Subcutaneous abdominal adipose tissue (tissue), 5 donors: ENCODE data around the gene NEB.

ENCODE experiments used
- H3K27ac ChIP-seq: one replicate; pipeline ENCODE4 v1.7.0; 2013; ENCODE audit warnings: low read depth, mild to moderate bottlenecking, inconsistent platforms, low read length, moderate library complexity
- H3K27me3 ChIP-seq, 5 donors: one replicate each; pipeline ENCODE4 v1.7.0; 2013; ENCODE audit warnings: low read length in 5 of 5, inconsistent platforms in 1 of 5; ENCODE audit not compliant: control insufficient read depth in 5 of 5, insufficient read depth in 4 of 5
- H3K36me3 ChIP-seq, 5 donors: one replicate each; pipeline ENCODE4 v1.7.0; 2013; ENCODE audit warnings: low read length in 5 of 5; ENCODE audit not compliant: control insufficient read depth in 5 of 5, insufficient read depth in 5 of 5
- H3K4me1 ChIP-seq, 5 donors: one replicate each; pipeline ENCODE4 v1.7.0; 2013; ENCODE audit warnings: low read length in 5 of 5, mild to moderate bottlenecking in 3 of 5, moderate library complexity in 1 of 5; ENCODE audit not compliant: control insufficient read depth in 5 of 5, insufficient read depth in 5 of 5
- H3K4me3 ChIP-seq, 5 donors: one replicate each; pipeline ENCODE4 v1.7.0; 2013; ENCODE audit warnings: low read length in 5 of 5, low read depth in 1 of 5
- H3K9ac ChIP-seq, 5 donors: one replicate each; pipeline ENCODE4 v1.7.0; 2013; ENCODE audit warnings: low read length in 5 of 5, mild to moderate bottlenecking in 4 of 5, moderate library complexity in 3 of 5
- H3K9me3 ChIP-seq, 5 donors: one replicate each; pipeline ENCODE4 v1.7.0; 2013; ENCODE audit warnings: low read length in 5 of 5; ENCODE audit not compliant: control insufficient read depth in 5 of 5
- donor health status: healthy.
- donor health status: healthy.
- donor health status: healthy.
- donor health status: healthy.
- donor health status: healthy.

NEB gene

DNA sequence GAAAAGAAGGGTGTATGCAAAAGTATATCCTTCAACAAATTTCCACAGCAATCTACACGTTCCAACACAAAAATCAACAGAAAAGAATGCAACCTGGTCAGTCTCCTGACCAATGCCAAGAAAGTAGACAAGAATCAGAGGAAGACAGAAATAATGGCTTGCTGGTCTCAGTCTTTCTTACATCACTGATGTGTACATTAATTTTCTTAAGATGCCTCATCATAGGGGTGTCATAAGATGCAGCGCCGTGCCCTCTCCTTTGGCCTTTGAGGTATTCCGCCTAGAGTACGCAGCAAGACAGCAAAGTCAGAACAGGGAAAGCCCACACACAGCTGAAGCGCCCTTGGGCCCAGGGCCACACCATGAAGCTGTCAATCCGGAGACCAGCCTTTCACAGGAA is 211.7 kb downstream of the NEB start:
- Histone ChIP-seq H3K9ac (no peak overlapping the region), H3K9me3 (no peaks in the 10 kb centered on the region), H3K4me1 (no peaks in the 10 kb centered on the region), H3K4me3 (no peak overlapping the region), H3K27me3 (no peaks in the 10 kb centered on the region), H3K36me3 (no peaks in the 10 kb centered on the region), H3K27ac (no peak overlapping the region)

DNA sequence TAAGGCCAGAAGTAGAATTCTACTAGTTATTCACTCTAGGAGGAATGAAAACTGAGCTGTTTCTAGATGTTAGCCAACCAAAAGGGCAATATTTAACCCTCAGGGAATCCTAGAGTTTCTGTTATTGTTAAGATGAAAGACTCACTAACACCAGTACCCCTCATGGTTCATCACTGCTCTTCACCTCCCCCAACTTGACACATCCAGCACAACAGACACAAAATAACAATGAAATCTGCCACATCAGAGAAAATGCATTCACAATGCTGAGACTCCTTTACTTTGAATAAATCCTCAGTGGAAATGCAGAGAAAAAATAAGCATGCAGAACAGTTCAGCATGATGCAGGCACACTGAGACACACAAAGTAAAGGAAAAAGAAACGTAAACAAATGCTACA is 213.3 kb downstream of the NEB start:
- Histone ChIP-seq H3K27ac (no peak overlapping the region), H3K27me3 (no peaks in the 10 kb centered on the region), H3K9ac (no peak overlapping the region), H3K4me3 (no peak overlapping the region), H3K9me3 (no peaks in the 10 kb centered on the region), H3K4me1 (no peaks in the 10 kb centered on the region), H3K36me3 (no peaks in the 10 kb centered on the region)

DNA sequence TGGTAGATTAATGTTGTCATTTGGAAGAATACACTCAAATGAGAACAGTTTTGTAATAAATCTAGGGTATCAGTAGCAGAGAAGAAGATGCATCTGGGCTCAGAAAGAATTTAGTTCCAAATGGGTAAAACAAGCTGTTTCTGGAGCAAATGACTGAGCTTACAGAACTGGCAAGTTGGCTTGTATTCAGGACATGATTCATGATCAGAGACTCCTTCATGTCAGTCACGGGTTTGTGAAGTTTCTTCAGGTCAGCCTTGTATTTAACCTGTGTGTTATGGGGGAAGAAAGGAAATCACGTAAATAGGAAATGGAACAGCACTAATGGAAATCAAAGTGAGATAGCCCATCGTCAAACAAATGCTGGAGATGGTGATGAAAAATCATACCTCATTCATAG is 215.5 kb downstream of the NEB start:
- no peak overlapping the region for H3K4me3 ChIP-seq
- H3K9me3 ChIP-seq: no peaks in the 10 kb centered on the region
- H3K27ac ChIP-seq: no peak overlapping the region
- no peaks in the 10 kb centered on the region for H3K36me3 ChIP-seq
- no peaks in the 10 kb centered on the region for H3K4me1 ChIP-seq
- H3K27me3 ChIP-seq: no peaks in the 10 kb centered on the region
- no peak overlapping the region for H3K9ac ChIP-seq

DNA sequence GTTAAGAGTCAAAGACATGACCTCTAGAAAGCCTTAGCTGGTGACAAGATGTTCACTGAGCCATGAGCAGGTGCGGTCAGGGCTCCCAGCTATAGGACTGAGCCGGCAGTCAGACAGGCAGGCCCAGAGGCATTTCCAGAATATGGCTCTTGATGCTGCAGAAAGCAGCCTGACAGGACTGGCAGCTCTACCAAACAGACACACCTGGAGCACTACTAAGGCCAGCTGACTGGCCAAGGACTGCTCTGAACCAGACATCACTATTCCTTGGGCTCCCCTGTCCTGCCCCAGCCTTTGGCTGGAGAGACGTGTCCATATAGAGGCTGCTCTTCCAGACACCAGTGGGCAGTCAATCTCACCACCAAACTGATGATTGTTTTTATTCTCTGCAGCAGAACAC is 225.8 kb downstream of the NEB start:
- Histone ChIP-seq H3K9me3 (no peaks in the 10 kb centered on the region), H3K9ac (no peak overlapping the region), H3K27me3 (no peaks in the 10 kb centered on the region), H3K4me1 (no peaks in the 10 kb centered on the region), H3K4me3 (no peak overlapping the region), H3K36me3 (peaks cover 0 to 9% (median 0%) of the 10 kb centered on the region in 5 donors), H3K27ac (no peak overlapping the region)

DNA sequence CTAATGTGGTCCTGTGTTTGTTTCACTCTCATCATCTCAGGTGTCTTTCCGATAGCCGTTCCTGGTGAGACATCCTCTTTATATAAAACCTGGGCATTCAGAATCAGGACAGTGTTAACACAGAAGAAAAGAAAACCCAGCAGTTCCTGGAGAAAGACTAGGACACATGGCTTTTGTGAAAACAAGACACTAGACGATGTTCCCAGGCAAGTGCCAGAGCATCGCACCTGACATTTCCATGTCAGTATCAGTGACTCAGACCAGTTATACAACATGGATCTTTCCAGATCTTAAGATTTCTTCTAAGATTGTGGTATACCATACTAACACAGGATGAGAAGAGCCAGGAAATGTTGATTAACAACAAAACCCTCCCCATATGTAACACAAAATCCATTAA is 228.1 kb downstream of the NEB start:
- Histone ChIP-seq H3K27me3 (no peaks in the 10 kb centered on the region), H3K9me3 (no peaks in the 10 kb centered on the region), H3K9ac (no peak overlapping the region), H3K4me3 (no peak overlapping the region), H3K36me3 (peaks cover 0 to 9% (median 0%) of the 10 kb centered on the region in 5 donors), H3K27ac (no peak overlapping the region), H3K4me1 (no peaks in the 10 kb centered on the region)

DNA sequence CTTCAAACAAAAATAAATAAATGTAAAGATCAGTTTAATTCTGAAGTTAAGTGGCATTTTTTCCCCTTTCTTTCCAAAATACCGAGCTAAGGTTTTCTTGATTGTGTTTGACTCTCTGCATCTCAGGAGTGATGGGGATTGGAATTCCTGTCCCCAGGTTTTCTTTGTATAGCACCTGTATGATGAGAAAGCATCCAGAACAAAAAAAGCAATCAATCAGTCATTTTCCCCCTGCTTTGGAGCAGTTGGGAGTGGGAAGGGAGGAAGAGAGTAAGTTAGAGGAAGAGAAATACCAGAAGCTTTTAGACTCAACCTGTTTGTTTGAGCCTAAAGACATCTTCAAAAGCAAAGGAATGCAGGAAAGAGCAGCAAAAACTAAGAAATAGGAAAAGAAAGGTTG is 236.1 kb downstream of the NEB start:
- H3K9me3 ChIP-seq: no peaks in the 10 kb centered on the region
- no peak overlapping the region for H3K4me3 ChIP-seq
- no peaks in the 10 kb centered on the region for H3K36me3 ChIP-seq
- no peak overlapping the region for H3K9ac ChIP-seq
- no peaks in the 10 kb centered on the region for H3K4me1 ChIP-seq
- no peak overlapping the region for H3K27ac ChIP-seq
- H3K27me3 ChIP-seq: no peaks in the 10 kb centered on the region

DNA sequence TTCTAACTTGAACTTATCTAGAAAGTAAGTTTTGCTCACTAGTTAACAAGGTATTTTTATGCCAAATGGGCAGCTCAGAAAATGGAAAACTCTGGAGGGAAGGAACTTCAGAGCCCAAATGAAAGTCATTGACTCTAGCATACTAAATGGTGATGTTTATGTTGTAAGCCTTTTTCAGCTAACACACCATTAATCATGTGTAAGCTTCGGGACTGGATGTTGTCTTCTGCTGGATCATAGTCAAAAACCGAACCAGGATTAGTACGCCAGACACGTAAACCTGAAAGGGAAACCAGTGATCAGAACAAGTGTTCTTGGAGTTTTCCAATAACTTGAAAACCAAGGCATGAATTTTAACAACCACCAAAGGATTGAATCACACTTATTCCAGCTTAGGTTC is 242.8 kb downstream of the NEB start:
- Histone ChIP-seq H3K27ac (no peak overlapping the region), H3K9me3 (no peaks in the 10 kb centered on the region), H3K27me3 (no peaks in the 10 kb centered on the region), H3K36me3 (peaks cover 0 to 6% (median 0%) of the 10 kb centered on the region in 5 donors), H3K9ac (no peak overlapping the region), H3K4me3 (no peak overlapping the region), H3K4me1 (no peaks in the 10 kb centered on the region)

DNA sequence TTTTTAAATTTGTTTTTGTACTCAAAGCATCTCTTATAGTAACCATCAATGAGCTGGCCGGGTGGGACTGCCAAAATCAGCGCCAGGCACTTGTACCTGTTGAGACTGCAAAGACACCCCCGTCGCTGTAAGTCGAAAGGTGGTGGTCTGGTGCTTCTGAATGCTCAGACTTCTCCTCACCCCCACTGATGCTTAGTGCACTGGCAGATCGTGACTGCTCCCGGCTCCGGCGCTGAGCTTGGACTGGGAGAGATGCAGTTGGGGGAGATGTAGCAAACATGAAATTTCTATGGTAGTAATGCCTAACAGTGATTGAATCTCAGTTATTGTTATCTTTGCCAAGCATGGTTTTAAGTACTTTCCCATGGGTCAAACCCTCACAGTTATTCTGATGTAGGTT is 244.0 kb downstream of the NEB start:
- no peak overlapping the region for H3K4me3 ChIP-seq
- H3K27me3 ChIP-seq: no peaks in the 10 kb centered on the region
- H3K9ac ChIP-seq: no peak overlapping the region
- H3K36me3 ChIP-seq: peaks cover 3 to 14% (median 7%) of the 10 kb centered on the region in 5 donors
- H3K9me3 ChIP-seq: no peaks in the 10 kb centered on the region
- H3K4me1 ChIP-seq: no peaks in the 10 kb centered on the region
- no peak overlapping the region for H3K27ac ChIP-seq

DNA sequence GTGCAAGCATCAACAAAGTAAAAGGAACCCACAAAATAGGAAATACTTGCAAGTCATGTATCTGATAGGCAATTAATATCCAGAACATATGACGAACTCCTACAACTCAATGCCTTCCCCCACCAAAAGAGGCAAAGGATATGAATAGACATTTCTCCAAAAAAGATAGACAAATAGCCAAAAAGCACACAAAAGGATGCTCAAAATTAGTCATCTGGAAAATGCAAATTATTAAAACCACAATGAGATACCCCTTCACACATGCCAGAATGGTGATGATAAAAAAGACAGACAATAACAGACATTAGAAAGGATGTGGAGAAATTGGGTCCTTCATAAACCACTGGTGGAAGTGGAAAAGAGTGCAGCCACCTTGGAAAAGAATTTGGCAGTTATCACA is 248.2 kb downstream of the NEB start:
- peaks cover 15 to 35% (median 25%) of the 10 kb centered on the region in 5 donors for H3K36me3 ChIP-seq
- no peak overlapping the region for H3K9ac ChIP-seq
- no peaks in the 10 kb centered on the region for H3K4me1 ChIP-seq
- H3K4me3 ChIP-seq: no peak overlapping the region
- H3K27me3 ChIP-seq: no peaks in the 10 kb centered on the region
- H3K9me3 ChIP-seq: no peaks in the 10 kb centered on the region
- H3K27ac ChIP-seq: no peak overlapping the region

DNA sequence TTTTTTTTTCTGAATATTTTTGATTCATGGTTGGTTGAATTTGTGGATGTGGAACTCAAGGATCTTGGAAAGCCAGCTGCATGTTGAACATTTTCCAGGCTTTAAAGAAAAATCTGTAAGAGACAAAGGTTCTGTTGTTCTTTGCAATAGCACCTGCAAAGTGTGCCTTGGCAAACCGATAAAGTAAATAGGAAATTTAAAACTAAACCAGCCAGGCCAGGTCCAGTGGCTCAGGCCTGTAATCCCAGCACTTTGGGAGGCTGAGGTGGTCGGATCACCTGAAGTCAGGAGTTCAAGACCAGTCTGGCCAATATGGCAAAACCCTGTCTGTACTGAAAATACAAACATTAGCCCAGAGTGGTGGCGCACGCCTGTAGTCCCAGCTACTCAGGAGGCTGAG is 250.2 kb downstream of the NEB start:
- H3K27ac ChIP-seq: no peak overlapping the region

DNA sequence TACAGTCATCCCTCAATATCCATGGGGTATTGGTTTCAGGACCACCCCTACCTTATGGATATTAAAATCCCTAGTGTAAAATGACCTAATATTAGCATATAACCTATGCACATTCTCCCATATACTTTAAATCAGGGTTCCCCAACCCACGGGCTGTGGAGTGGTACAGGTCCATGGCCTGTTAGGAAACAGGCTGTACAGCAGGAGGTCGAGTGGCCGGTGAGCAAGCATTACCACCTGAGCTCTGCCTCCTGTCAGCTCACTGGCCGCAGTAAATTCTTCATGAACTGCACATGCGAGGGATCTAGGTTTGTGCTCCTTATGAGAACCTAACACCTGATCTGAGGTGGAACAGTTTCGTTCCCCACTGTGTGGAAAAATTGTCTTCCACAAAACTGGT is 250.7 kb downstream of the NEB start:
- Histone ChIP-seq H3K4me3 (no peak overlapping the region), H3K9me3 (no peaks in the 10 kb centered on the region), H3K27me3 (no peaks in the 10 kb centered on the region), H3K9ac (no peak overlapping the region), H3K36me3 (peaks cover 17 to 37% (median 22%) of the 10 kb centered on the region in 5 donors), H3K4me1 (peaks cover 0 to 2% (median 0%) of the 10 kb centered on the region in 5 donors), H3K27ac (no peak overlapping the region)

More for the DNA sequence above, 250.2 kb downstream of the NEB start:
- no peaks in the 10 kb centered on the region for H3K27me3 ChIP-seq
- peaks cover 0 to 2% (median 0%) of the 10 kb centered on the region in 5 donors for H3K4me1 ChIP-seq
- H3K9ac ChIP-seq: no peak overlapping the region
- no peaks in the 10 kb centered on the region for H3K9me3 ChIP-seq
- no peak overlapping the region for H3K4me3 ChIP-seq
- peaks cover 17 to 37% (median 22%) of the 10 kb centered on the region in 5 donors for H3K36me3 ChIP-seq
